ENCODE data around the gene KRTAP3-2.
A peak's percentile ranks its signal among the peaks of the same experiment; 100 is the strongest.

Gene KRTAP3-2

DNA sequence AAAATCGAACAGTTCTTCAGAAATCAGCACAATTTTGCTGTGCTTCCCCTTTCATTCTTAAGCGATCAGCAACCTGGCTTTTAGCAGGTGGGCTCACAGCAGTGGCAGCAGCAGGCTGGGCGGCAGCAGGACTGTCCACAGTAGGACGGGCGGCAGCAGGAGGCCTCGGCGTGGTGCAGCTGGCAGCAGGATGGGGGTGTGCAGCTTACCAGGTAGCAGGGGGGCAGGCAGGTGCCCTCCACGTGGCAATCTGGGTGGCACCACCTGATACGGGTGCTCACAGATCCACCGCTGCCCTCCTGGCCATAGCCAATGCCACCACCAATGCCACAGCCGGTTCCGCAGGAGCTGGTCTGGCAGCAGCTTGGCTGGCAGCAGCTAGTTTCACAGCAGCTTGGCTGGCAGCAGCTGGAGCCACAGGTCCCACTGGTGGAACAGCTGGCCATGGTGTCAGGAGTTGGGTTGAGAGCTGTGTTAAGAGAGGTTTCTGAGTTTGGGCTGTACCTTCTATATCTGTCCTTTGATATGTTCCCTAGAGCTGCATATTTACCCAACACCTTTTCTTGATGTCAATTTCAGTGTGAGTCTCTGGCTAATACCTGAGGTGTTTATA is 30.0 kb upstream of the KRTAP3-2 start, which contains the start of gene KRTAP1-4:
Gene KRTAP1-4 (minus strand): TSS at position 563 of the 613 bp plus-strand sequence. CDS start 117 bp downstream, at position 446.
- no peaks in the 10 kb centered on the region for H3K27me3 ChIP-seq (replicated peaks)
- H3K27ac ChIP-seq = no peak within 1 kb of the TSS
- in situ Hi-C loops (cut with HindIII; ENCODE audit: low pct_ligation_motif_present, low sequenced_read_pairs) = no loop called here
- DNase-seq = no peak
- H3K4me3 ChIP-seq (ENCODE audit: low read depth, low read length) = no peak within 1 kb of the TSS
- H3K36me3 ChIP-seq (replicated peaks) = no peaks in the 10 kb centered on the region
- TF ChIP-seq CTCF (IDR thresholded peaks at IDR 0.05; ENCODE audit: low read depth, low read length, missing control alignments) = no peak

DNA sequence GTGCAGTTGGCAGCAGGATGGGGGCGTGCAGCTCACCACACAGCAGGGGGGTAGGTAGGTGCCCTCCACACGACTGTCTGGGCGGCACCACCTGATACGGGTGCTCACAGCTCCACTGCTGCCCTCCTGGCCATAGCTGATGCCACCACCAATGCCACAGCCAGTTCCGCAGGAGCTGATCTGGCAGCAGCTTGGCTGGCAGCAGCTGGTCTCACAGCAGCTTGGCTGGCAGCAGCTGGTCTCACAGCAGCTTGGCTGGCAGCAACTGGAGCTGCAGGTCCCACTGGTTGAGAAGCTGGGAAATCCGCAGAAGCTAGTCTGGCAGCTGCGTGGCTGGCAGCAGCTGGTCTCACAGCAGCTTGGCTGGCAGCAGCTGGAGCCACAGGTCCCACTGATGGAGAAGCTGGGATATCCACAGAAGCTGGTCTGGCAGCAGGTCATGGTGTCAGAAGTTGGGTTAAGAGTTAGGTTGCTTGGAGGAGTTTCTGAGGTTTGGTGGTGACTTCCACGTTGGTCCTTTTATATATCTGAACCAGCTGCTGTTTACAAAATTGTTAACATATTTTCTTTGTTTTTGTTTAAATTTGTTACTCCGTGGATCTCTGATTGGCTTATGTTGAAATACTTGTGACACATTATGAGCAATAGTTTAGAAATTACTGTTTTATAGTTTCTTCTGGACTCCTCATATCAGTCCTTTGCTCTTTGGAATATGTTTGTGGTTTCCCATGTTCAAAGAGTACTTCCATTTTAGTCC is 27.2 kb upstream of the KRTAP3-2 start, which contains the start of gene KRTAP1-5:
Gene KRTAP1-5 (minus strand): TSS at position 494 of the 757 bp plus-strand sequence. CDS start 53 bp downstream, at position 441.
- Histone ChIP-seq H3K4me3 (ENCODE audit: low read depth, low read length) (no peak within 1 kb of the TSS), H3K27ac (no peak within 1 kb of the TSS), H3K36me3 (replicated peaks) (no peaks in the 10 kb centered on the region), H3K27me3 (replicated peaks) (no peaks in the 10 kb centered on the region)
- peak; percentile 10 for DNase-seq
- no peak for TF ChIP-seq CTCF (IDR thresholded peaks at IDR 0.05; ENCODE audit: low read depth, low read length, missing control alignments)
- in situ Hi-C loops (cut with HindIII; ENCODE audit: low pct_ligation_motif_present, low sequenced_read_pairs) = no loop called here

- peak; percentile 7 for DNase-seq
- no peak overlapping the region for H3K27ac ChIP-seq
- no peaks in the 10 kb centered on the region for H3K36me3 ChIP-seq (replicated peaks)
- TF ChIP-seq CTCF (IDR thresholded peaks at IDR 0.05; ENCODE audit: low read depth, low read length, missing control alignments) = no peak
- H3K4me3 ChIP-seq (ENCODE audit: low read depth, low read length) = no peak overlapping the region
- no peaks in the 10 kb centered on the region for H3K27me3 ChIP-seq (replicated peaks)
- in situ Hi-C loops (cut with HindIII; ENCODE audit: low pct_ligation_motif_present, low sequenced_read_pairs) = no loop called here
Measured at GRCh38 chr17:41024697-41025096, 25.0 kb upstream of the KRTAP3-2 start.

DNA sequence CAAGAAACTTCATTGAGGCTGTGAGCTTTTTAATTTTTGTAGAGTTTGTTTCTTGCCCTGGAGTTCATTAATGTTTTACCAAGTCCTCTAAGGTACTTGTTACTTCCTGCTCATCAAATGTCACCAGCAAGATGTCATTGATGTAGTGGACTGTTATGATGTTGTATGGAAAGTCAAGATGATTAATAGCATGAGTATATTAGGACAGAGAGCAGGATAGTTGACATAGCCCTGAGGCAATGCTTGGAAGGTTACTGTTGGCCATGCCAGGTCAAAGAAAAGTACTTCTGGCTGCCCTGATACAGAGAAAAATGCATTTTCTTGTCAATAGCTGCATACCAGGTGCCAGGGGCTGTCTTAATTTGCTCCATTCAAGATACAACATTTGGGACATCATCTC is 20.6 kb upstream of the KRTAP3-2 start:
- no peak overlapping the region for H3K4me3 ChIP-seq (ENCODE audit: low read depth, low read length)
- no peak for TF ChIP-seq CTCF (IDR thresholded peaks at IDR 0.05; ENCODE audit: low read depth, low read length, missing control alignments)
- H3K36me3 ChIP-seq (replicated peaks) = no peaks in the 10 kb centered on the region
- in situ Hi-C loops (cut with HindIII; ENCODE audit: low pct_ligation_motif_present, low sequenced_read_pairs) = no loop called here
- no peak overlapping the region for H3K27ac ChIP-seq
- H3K27me3 ChIP-seq (replicated peaks) = no peaks in the 10 kb centered on the region
- DNase-seq = no peak

DNA sequence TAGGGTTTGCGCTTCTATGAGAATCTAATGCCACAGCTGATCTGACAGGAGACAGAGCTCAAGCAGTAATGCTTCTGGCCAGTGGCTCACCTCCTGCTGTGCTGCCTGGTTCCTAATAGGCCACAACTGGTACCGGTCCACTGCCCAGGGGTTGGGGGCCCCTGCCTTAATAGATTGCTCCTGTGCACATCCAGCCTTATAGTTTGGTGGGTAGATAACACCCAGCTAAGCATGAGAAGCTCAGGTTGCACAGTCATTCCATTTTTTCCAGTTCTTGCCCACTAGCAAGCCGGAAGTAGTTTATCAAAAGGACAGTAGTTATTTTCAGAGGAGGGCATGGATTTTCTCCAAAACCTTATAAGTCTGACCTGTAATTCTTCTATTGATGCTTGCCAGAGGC is 19.7 kb upstream of the KRTAP3-2 start:
- in situ Hi-C loops (cut with HindIII; ENCODE audit: low pct_ligation_motif_present, low sequenced_read_pairs) = no loop called here
- Histone ChIP-seq H3K4me3 (ENCODE audit: low read depth, low read length) (no peak overlapping the region), H3K27me3 (replicated peaks) (no peaks in the 10 kb centered on the region), H3K36me3 (replicated peaks) (no peaks in the 10 kb centered on the region), H3K27ac (no peak overlapping the region)
- no peak for TF ChIP-seq CTCF (IDR thresholded peaks at IDR 0.05; ENCODE audit: low read depth, low read length, missing control alignments)
- DNase-seq = no peak

Data from brain microvascular endothelial cell (primary cell).